ENCODE data around the gene C1orf116.

C1orf116 gene

DNA sequence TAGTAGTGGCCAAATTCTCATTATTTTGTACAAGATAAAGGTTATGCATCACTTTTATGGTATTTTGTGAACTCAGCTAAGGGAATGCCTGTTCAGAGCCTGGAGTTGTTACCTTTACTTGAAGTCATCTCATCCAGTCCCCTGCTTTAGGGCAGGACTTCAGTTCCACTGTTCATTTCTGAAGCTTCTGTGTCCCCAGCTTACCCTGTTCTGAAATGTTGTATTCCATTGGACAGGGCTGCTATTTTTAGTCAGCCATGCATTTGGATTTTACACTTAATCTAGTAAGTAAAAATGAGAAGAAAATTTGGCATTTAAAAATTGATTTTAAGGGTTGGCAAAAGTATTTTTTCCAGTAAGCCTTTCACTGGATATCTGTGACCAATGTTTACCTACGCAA is 44.5 kb upstream of the C1orf116 start:
- no peak overlapping the region for H3K4me3 ChIP-seq (replicated peaks; ENCODE audit: low read depth, low read length)
- DNase-seq (ENCODE audit: extremely low read depth, low read depth): no peak
- TF ChIP-seq, protein P1, sequence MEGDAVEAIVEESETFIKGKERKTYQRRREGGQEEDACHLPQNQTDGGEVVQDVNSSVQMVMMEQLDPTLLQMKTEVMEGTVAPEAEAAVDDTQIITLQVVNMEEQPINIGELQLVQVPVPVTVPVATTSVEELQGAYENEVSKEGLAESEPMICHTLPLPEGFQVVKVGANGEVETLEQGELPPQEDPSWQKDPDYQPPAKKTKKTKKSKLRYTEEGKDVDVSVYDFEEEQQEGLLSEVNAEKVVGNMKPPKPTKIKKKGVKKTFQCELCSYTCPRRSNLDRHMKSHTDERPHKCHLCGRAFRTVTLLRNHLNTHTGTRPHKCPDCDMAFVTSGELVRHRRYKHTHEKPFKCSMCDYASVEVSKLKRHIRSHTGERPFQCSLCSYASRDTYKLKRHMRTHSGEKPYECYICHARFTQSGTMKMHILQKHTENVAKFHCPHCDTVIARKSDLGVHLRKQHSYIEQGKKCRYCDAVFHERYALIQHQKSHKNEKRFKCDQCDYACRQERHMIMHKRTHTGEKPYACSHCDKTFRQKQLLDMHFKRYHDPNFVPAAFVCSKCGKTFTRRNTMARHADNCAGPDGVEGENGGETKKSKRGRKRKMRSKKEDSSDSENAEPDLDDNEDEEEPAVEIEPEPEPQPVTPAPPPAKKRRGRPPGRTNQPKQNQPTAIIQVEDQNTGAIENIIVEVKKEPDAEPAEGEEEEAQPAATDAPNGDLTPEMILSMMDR (IDR thresholded peaks at IDR 0.05; ENCODE audit: low read depth, low read length, missing control alignments): no peak

DNA sequence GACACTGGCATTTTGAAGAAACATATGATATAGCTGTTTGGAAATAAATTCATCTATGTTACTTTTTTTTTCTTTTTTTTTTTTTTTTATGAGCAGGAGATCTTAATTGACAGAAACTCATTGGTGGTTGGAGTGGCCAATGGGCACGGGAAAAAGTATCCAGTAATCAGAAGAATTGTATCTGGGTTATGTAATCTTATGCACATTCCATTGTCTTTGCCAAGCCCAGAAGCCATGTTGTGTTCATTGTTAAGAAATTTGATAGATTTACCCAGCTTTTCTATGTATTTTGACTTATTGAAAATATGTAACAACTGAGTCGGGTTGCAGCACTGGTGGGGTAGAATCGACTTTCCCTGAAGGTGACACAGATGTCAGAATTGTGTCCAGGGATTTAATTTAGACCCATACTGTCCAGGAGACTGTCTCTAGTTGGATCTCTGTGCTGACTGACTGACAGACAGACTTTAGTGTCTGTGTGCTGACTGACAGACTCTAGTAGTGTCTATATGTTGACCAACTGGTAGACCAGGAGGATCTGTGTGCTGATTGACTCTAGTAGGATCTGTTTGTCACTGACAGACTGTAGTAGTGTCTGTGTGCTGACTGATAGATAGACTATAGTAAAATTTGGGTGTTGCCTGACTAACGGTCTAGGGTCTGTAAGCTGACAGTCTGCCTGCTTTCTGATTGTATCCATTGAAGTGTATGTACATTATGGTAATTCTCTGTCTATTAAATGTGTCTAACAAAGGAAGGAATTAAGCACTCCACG is 43.8 kb upstream of the C1orf116 start:
- TF ChIP-seq, protein P1 (IDR thresholded peaks at IDR 0.05; ENCODE audit: low read depth, low read length, missing control alignments): no peak
- H3K4me3 ChIP-seq (replicated peaks; ENCODE audit: low read depth, low read length): no peak overlapping the region
- DNase-seq (ENCODE audit: extremely low read depth, low read depth): no peak

DNA sequence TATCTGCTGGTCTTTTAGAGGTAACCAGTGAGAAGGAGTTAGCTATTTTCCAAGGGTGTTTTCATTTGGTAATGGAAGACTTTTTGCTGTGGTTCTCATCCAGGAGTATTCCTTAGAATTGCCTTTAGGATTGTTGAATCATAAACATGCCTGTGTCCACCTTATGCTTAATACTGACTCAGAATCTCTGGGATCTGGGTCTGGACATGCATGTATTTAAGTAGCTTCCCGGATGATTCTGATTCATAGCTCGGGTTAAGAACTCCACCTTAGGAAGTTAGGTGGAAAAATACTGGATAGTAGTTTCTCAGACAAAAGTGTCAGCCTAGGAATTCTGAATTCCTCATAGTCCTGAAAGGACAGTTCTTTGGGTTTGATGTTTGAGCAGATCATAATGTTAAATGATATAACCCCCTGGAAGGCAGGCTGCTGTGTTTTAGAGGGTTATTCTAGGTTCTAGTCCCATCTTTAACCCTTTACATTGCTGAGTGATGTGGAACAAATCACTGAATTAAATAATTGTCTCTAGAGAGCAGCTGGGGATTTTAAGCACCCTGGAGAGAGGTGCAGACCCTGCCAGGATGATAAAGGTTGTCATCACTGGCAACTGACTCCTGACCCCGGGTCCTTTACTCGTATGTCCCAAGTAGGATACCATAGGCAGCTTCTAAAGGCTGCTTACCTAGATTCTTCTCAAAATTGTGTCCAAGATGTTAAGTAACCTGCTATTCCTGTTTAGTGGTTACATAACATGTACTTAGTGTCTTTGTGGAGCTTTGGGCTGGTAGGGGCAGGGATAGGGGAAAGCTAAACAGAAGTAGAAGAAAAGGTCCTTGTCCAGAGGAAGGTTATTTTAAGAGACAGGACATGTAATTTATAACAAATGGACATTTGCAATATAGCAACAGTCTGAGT is 41.6 kb upstream of the C1orf116 start:
- DNase-seq (ENCODE audit: extremely low read depth, low read depth): no peak
- TF ChIP-seq, protein P1 (IDR thresholded peaks at IDR 0.05; ENCODE audit: low read depth, low read length, missing control alignments): no peak
- H3K4me3 ChIP-seq (replicated peaks; ENCODE audit: low read depth, low read length): no peak overlapping the region

DNA sequence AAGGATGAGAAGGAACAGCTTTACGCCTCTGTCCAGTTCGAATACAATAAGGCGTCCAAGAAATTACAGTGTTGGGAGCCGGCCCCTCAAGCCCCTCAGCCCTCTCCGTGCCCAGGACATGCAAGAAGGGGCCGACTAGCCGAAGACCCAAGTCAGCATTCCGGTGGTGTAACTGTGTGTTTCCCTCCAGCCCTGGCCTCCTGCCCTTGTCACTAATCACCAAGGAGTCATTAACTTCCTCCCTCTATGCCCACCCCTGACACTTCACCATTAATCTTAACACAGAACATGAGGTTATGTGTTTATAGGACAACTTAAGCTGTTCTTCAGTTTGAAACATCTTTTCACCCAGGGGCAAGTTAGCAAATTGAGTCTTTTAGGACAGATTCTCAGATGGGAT is 39.7 kb upstream of the C1orf116 start:
- H3K4me3 ChIP-seq (replicated peaks; ENCODE audit: low read depth, low read length): no peak overlapping the region
- no peak for DNase-seq (ENCODE audit: extremely low read depth, low read depth)
- TF ChIP-seq, protein P1 (IDR thresholded peaks at IDR 0.05; ENCODE audit: low read depth, low read length, missing control alignments): no peak

DNA sequence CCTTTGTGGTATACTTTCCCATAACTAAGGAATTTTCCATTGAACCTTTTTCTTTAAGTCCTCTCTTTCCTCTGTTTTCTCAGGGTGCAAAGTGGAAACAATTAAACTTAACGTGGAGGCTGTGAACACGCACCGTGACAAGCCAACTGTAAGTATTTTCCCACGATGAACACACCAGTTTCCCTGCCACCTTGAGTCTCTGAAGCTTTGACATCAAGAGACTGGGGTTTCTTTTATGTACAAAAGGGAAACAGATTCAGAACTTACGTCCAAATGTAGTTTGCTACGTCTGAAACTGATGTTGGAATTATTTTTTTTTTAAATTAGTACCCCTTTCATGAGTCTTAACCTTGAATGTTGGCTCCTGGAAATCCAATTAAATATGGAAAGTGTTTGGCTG is 38.9 kb upstream of the C1orf116 start:
- no peak overlapping the region for H3K4me3 ChIP-seq (replicated peaks; ENCODE audit: low read depth, low read length)
- TF ChIP-seq, protein P1 (IDR thresholded peaks at IDR 0.05; ENCODE audit: low read depth, low read length, missing control alignments): no peak
- DNase-seq (ENCODE audit: extremely low read depth, low read depth): no peak

DNA sequence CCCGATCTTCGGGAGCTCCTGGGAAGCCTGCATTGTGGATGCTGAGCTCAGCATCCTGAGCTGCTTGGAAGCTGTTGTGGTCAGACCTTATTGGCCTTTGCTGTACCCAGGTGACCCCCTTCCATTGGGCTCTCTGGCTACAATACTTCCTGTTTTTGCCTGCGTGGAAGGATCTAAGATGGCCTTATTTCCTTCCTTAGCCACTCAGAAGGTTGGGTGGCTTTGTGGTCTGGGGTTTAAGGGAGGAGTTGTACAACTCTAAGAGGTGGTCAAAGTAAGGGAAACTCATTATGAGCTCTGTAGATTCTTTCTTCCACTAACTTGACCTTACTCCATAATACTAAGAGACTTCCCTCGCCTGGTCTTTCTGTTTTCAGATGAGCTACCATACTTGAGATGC is 38.3 kb upstream of the C1orf116 start:
- TF ChIP-seq, protein P1 (IDR thresholded peaks at IDR 0.05; ENCODE audit: low read depth, low read length, missing control alignments): no peak
- no peak overlapping the region for H3K4me3 ChIP-seq (replicated peaks; ENCODE audit: low read depth, low read length)
- no peak for DNase-seq (ENCODE audit: extremely low read depth, low read depth)
